Upper lobe of left lung (tissue), 4 donors: ENCODE data around the gene CLDN5.

Experiments used
- CTCF ChIP-seq, 6 experiments: fragments of 450-650 bp in 4 of 6; fragments of 200-600 bp in 2 of 6; sonication (generic) in 2 of 6; IDR thresholded peaks; one replicate each; pipeline ENCODE4 v1.5.1; 2016 to 2019; ENCODE audit warnings: antibody characterized with exemption in 6 of 6
- POLR2A ChIP-seq, 4 donors: fragments of 450-650 bp; IDR thresholded peaks; one replicate each; pipeline ENCODE4 v1.5.1; 2016 to 2017; ENCODE audit warnings: antibody characterized with exemption in 4 of 4, mild to moderate bottlenecking in 2 of 4
- POLR2AphosphoS5 ChIP-seq, 2 donors: sonication (generic); formaldehyde crosslinking; IDR thresholded peaks; one replicate each; pipeline ENCODE4 v1.5.1; 2017; ENCODE audit warnings: antibody characterized with exemption in 2 of 2

- no peak for TF ChIP-seq CTCF (IDR thresholded peaks at IDR 0.05)
- TF ChIP-seq POLR2AphosphoS5 (IDR thresholded peaks at IDR 0.05) = no peak
- no peak for TF ChIP-seq POLR2A (IDR thresholded peaks at IDR 0.05)
These were observed 4.9 kb downstream of the CLDN5 start for GRCh38 chr22:19519041-19519926.
